Neural cell (in vitro differentiated cells): Measurements from ENCODE around the gene PARVG. TPM values are rescaled to one million over a fixed set of nuclear protein-coding genes. Genes with fewer than 3 reads are reported as not detected.

Experiments
- H2AFZ ChIP-seq: fragments of 200-600, 300-800 bp; sonication (generic), shearing (Covaris generic); 2 replicates; pipeline ENCODE4 v1.6.0; 2014; ENCODE audit warnings: low read depth, mild to moderate bottlenecking, antibody characterized with exemption, low read length, moderate library complexity
- H3F3A ChIP-seq: fragments of 200-600 bp; shearing (Covaris generic); 2 replicates; pipeline ENCODE4 v1.6.1; 2016; ENCODE audit warnings: mild to moderate bottlenecking, moderate library complexity, mixed read lengths, antibody characterized with exemption, low read length; ENCODE audit not compliant: insufficient read depth, poor library complexity, severe bottlenecking
- H3K27ac ChIP-seq: fragments of 200-600, 300-800 bp; sonication (generic), shearing (Covaris generic); 2 replicates; pipeline ENCODE4 v1.5.1; 2014; ENCODE audit warnings: mild to moderate bottlenecking, low read length, moderate library complexity
- H3K27me3 ChIP-seq: fragments of 300-800, 200-600 bp; sonication (generic), shearing (Covaris generic); 2 replicates; pipeline ENCODE4 v1.6.0; 2014; ENCODE audit warnings: mild to moderate bottlenecking, low read depth, low read length, moderate library complexity; ENCODE audit not compliant: insufficient read depth
- H3K36me3 ChIP-seq: fragments of 300-800, 200-600 bp; sonication (generic), shearing (Covaris generic); 2 replicates; pipeline ENCODE4 v1.5.1; 2014; ENCODE audit warnings: mild to moderate bottlenecking, antibody characterized with exemption, low read length, moderate library complexity; ENCODE audit not compliant: insufficient read depth
- H3K4me2 ChIP-seq: fragments of 300-800, 200-600 bp; sonication (generic), shearing (Covaris generic); 2 replicates; pipeline ENCODE4 v1.6.0; 2014; ENCODE audit warnings: mild to moderate bottlenecking, low read length
- H3K4me3 ChIP-seq: fragments of 300-800, 200-600 bp; sonication (generic), shearing (Covaris generic); 2 replicates; pipeline ENCODE4 v1.5.1; 2014; ENCODE audit warnings: mild to moderate bottlenecking, low read length, moderate library complexity
- H3K79me2 ChIP-seq: fragments of 200-600 bp; shearing (Covaris generic); replicated peaks from 2 replicates; pipeline ENCODE4 v1.6.0; 2014; ENCODE audit warnings: mild to moderate bottlenecking, low read length, moderate library complexity; ENCODE audit not compliant: insufficient read depth
- H3K9ac ChIP-seq: fragments of 300-800, 200-600 bp; sonication (generic), shearing (Covaris generic); 2 replicates; pipeline ENCODE4 v1.6.1; 2016; ENCODE audit warnings: mild to moderate bottlenecking, low read length, mixed read lengths
- H3K9me2 ChIP-seq: fragments of 200-600 bp; shearing (Covaris generic); 2 replicates; pipeline ENCODE4 v1.6.1; 2016; ENCODE audit warnings: mild to moderate bottlenecking, low read length, mixed read lengths; ENCODE audit not compliant: insufficient read depth
- H3K9me3 ChIP-seq: fragments of 200-600, 300-800 bp; sonication (generic), shearing (Covaris generic); 2 replicates; pipeline ENCODE4 v1.6.1; 2016; ENCODE audit warnings: mild to moderate bottlenecking, mixed run types, low read length, moderate library complexity, mixed read lengths
- H4K20me1 ChIP-seq: fragments of 200-600 bp; shearing (Covaris generic); 2 replicates; pipeline ENCODE4 v1.6.1; 2016; ENCODE audit warnings: mild to moderate bottlenecking, mixed run types; ENCODE audit not compliant: insufficient read depth
- EP300 ChIP-seq: fragments of 450-650 bp; conservative IDR thresholded peaks from 2 replicates; pipeline ENCODE4 v1.6.1; 2014; ENCODE audit warnings: antibody characterized with exemption, mild to moderate bottlenecking, moderate library complexity; ENCODE audit not compliant: poor library complexity, severe bottlenecking
- EZH2 ChIP-seq: fragments of 200-600, 300-800 bp; shearing (Covaris generic), sonication (generic); IDR thresholded peaks from 2 replicates; pipeline ENCODE4 v1.6.1; 2014; ENCODE audit warnings: antibody characterized with exemption, low read length, borderline replicate concordance, mild to moderate bottlenecking; ENCODE audit not compliant: insufficient read depth, poor library complexity, severe bottlenecking
- MXI1 ChIP-seq: fragments of 450-650 bp; conservative IDR thresholded peaks from 2 replicates; pipeline ENCODE4 v1.6.1; 2014; ENCODE audit warnings: antibody characterized with exemption, mild to moderate bottlenecking; ENCODE audit not compliant: poor library complexity, severe bottlenecking
- POLR2AphosphoS5 ChIP-seq: IDR thresholded peaks from 2 replicates; pipeline ENCODE4 v1.6.1; 2012
- RAD21 ChIP-seq: fragments of 450-650 bp; conservative IDR thresholded peaks from 2 replicates; pipeline ENCODE4 v1.6.1; 2014; ENCODE audit warnings: antibody characterized with exemption, mild to moderate bottlenecking, moderate library complexity
- SMC3 ChIP-seq: fragments of 450-650 bp; conservative IDR thresholded peaks from 2 replicates; pipeline ENCODE4 v1.6.1; 2014; ENCODE audit warnings: antibody characterized with exemption, mild to moderate bottlenecking, moderate library complexity; ENCODE audit not compliant: poor library complexity
- TAF1 ChIP-seq: IDR thresholded peaks from 2 replicates; pipeline ENCODE4 v1.6.1; 2012; ENCODE audit warnings: low read depth
- polyA plus RNA-seq: library from polyadenylated mRNA; depleted of rRNA; stranded (reverse); fragments of >200 nt; gene quantifications from 2 replicates; pipeline ENCODE4 v1.2.3, GENCODE V29; 2014
- TF ChIP-seq, protein P1 (sequence below): fragments of 450-650 bp; IDR thresholded peaks from 2 replicates; pipeline ENCODE4 v1.5.1; 2014; ENCODE audit warnings: antibody characterized with exemption, mild to moderate bottlenecking, moderate library complexity; ENCODE audit not compliant: poor library complexity, severe bottlenecking
- TF ChIP-seq, protein P2 (sequence below): IDR thresholded peaks from 2 replicates; pipeline ENCODE4 v1.6.1; 2012; ENCODE audit warnings: borderline replicate concordance

PARVG gene
- polyA plus RNA-seq, 1 donor from 2014 or later, result not detected

DNA sequence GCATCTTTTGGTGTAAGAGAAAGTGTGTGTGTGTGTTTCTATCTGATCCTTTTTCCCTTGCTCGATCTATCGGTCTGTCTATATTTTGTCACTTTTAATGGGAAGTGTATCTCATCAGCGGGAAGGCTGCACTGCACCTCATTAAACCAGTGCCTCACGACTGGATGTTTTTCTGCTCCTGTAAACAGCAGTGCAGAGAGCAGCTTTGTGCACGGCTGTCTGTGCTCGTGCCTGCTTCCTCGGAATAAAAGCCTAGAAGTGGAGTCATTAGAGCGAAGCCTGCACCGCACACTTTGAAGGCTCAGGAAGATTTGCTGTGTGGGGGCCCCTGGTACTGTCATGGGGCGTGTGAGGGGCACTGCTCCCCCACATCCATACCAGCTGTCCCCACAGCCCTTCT, 27.0 kb upstream of the PARVG start:
- H3K27me3 ChIP-seq, result no peaks in the 10 kb centered on the region
- H3K9me2 ChIP-seq, result no peaks in the 10 kb centered on the region
- no peaks in the 10 kb centered on the region for H4K20me1 ChIP-seq
- H3K27ac ChIP-seq, result peak overlapping the region; percentile 58
- peak overlapping the region; percentile 5 for H3K4me2 ChIP-seq
- H3K36me3 ChIP-seq, result no peaks in the 10 kb centered on the region
- peak overlapping the region; percentile 33 for H3K9ac ChIP-seq
- H3K79me2 ChIP-seq, result no peaks in the 10 kb centered on the region
- no peaks in the 10 kb centered on the region for H3F3A ChIP-seq
- H3K9me3 ChIP-seq, result no peaks in the 10 kb centered on the region
- peak overlapping the region; percentile 15 for H3K4me3 ChIP-seq
- peak; percentile 39 for TF ChIP-seq SMC3
- TF ChIP-seq EZH2, result no peak
- TF ChIP-seq, protein P1, sequence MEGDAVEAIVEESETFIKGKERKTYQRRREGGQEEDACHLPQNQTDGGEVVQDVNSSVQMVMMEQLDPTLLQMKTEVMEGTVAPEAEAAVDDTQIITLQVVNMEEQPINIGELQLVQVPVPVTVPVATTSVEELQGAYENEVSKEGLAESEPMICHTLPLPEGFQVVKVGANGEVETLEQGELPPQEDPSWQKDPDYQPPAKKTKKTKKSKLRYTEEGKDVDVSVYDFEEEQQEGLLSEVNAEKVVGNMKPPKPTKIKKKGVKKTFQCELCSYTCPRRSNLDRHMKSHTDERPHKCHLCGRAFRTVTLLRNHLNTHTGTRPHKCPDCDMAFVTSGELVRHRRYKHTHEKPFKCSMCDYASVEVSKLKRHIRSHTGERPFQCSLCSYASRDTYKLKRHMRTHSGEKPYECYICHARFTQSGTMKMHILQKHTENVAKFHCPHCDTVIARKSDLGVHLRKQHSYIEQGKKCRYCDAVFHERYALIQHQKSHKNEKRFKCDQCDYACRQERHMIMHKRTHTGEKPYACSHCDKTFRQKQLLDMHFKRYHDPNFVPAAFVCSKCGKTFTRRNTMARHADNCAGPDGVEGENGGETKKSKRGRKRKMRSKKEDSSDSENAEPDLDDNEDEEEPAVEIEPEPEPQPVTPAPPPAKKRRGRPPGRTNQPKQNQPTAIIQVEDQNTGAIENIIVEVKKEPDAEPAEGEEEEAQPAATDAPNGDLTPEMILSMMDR, result no peak
- no peak for TF ChIP-seq TAF1
- TF ChIP-seq EP300, result peak; percentile 22
- peak; percentile 67 for TF ChIP-seq POLR2AphosphoS5
- TF ChIP-seq RAD21, result peak; percentile 17
- TF ChIP-seq, protein P2, sequence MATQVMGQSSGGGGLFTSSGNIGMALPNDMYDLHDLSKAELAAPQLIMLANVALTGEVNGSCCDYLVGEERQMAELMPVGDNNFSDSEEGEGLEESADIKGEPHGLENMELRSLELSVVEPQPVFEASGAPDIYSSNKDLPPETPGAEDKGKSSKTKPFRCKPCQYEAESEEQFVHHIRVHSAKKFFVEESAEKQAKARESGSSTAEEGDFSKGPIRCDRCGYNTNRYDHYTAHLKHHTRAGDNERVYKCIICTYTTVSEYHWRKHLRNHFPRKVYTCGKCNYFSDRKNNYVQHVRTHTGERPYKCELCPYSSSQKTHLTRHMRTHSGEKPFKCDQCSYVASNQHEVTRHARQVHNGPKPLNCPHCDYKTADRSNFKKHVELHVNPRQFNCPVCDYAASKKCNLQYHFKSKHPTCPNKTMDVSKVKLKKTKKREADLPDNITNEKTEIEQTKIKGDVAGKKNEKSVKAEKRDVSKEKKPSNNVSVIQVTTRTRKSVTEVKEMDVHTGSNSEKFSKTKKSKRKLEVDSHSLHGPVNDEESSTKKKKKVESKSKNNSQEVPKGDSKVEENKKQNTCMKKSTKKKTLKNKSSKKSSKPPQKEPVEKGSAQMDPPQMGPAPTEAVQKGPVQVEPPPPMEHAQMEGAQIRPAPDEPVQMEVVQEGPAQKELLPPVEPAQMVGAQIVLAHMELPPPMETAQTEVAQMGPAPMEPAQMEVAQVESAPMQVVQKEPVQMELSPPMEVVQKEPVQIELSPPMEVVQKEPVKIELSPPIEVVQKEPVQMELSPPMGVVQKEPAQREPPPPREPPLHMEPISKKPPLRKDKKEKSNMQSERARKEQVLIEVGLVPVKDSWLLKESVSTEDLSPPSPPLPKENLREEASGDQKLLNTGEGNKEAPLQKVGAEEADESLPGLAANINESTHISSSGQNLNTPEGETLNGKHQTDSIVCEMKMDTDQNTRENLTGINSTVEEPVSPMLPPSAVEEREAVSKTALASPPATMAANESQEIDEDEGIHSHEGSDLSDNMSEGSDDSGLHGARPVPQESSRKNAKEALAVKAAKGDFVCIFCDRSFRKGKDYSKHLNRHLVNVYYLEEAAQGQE, result no peak
- TF ChIP-seq MXI1, result no peak
- H2AFZ ChIP-seq, result no peak overlapping the region

DNA sequence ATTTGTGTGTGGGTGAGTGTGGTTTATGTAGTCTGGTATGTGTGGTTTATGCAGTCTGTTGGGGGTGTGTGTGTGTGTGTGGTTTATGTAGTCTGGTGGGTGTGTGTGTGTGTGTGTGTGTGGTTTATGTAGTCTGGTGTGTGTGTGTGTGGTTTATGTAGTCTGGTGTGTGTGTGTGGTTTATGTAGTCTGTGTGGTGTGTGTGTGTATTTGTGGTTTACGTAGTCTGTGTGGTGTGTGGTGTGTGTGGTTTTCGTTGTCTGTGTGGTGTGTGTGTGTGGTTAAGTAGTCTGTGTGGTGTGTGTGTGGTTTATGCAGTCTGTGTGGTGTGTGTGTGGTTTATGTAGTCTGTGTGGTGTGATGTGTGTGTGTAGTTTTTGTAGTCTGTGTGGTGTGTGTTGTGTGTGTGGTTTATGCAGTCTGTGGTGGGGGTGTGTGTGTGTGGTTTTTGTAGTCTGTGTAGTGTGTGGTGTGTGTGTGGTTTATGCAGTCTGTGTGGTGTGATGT, 26.2 kb upstream of the PARVG start:
- Histone ChIP-seq H3K27me3 (no peaks in the 10 kb centered on the region), H3K4me2 (no peak overlapping the region), H3K9me3 (no peaks in the 10 kb centered on the region), H3K36me3 (no peaks in the 10 kb centered on the region), H3K4me3 (no peak overlapping the region), H2AFZ (no peak overlapping the region), H3K79me2 (no peaks in the 10 kb centered on the region), H3F3A (no peaks in the 10 kb centered on the region), H4K20me1 (no peaks in the 10 kb centered on the region), H3K27ac (peak overlapping the region; percentile 58), H3K9me2 (no peaks in the 10 kb centered on the region), H3K9ac (peak overlapping the region; percentile 33)
- TF ChIP-seq RAD21 (no peak), TAF1 (no peak), MXI1 (no peak), SMC3 (no peak), EP300 (no peak)
- TF ChIP-seq, protein P2, result no peak
- TF ChIP-seq, protein P1, result no peak
